ENCODE measurements around the gene TAF4B. TPM values are rescaled to one million over a fixed set of nuclear protein-coding genes. Genes with fewer than 3 reads are reported as not detected.

The TAF4B gene
- total and polyA plus RNA-seq, 10 of the 15 experiments (the other 5 are each of a cell fraction or from before 2014, with no cell fraction given), result 2.3 to 15.0 (median 12.2) TPM

- ATAC-seq, result no peak
- Histone ChIP-seq H3K27me3 (replicated peaks in 1 of 2; ENCODE audit: control insufficient read depth in 2 of 2, insufficient read depth in 2 of 2, low read length in 1 of 2) (no peaks in the 10 kb centered on the region), H3K9ac (ENCODE audit: control insufficient read depth, insufficient read depth, low read length) (no peak overlapping the region), H3K79me2 (ENCODE audit: control insufficient read depth, insufficient read depth, low read length) (no peaks in the 10 kb centered on the region), H3K36me3 (ENCODE audit: control insufficient read depth in 2 of 2, insufficient read depth in 2 of 2, low read length in 1 of 2) (no peaks in the 10 kb centered on the region), H3K4me1 (ENCODE audit: control insufficient read depth, insufficient read depth, low read length) (peaks cover 5% of the 10 kb centered on the region; the same call in 1 of the 2 replicates), H3K9me3 (replicated peaks; ENCODE audit: control insufficient read depth, insufficient read depth, low read length) (no peaks in the 10 kb centered on the region), H3K4me2 (ENCODE audit: control insufficient read depth, insufficient read depth) (no peak overlapping the region), H4K20me1 (ENCODE audit: control insufficient read depth, insufficient read depth) (no peaks in the 10 kb centered on the region), H3K27ac (ENCODE audit: control insufficient read depth, insufficient read depth) (no peak overlapping the region), H2AFZ (ENCODE audit: control insufficient read depth, low read depth, low read length) (no peak overlapping the region), H3K4me3 (no peak overlapping the region)
- POLR2A ChIA-PET, result no interaction called here
- no peak for FAIRE-seq
- in situ Hi-C loops (cut with MboI) (loop anchor here (5.0 to 25.0 kb wide), 2 partner anchors 238 to 578 kb away; no protein-coding TSS in a partner anchor), intact Hi-C loops (cut with micrococcal nuclease; ENCODE audit: unreplicated experiment) (loop anchor here (5.0 kb wide), 1 partner anchor 138 kb away; the partner anchor contains the start of gene KCTD1)
- no TSS peak for BruUV-seq (replicated peaks)
- CTCF ChIA-PET, result no interaction called here
- RAD21 ChIA-PET (ENCODE audit: unreplicated experiment), result no interaction called here
- no peak for DNase-seq (ENCODE audit: low read depth, low spot score)
- SMC1A ChIA-PET (ENCODE audit: uncharacterized antibody, unreplicated experiment), result interaction anchor here (0.9 to 1.1 kb wide), 2 partner anchors 25 to 52 kb away, joined by 3 read pairs; no protein-coding TSS in a partner anchor
- 86% methylated on average over 4 of the region's 4 CpGs for WGBS (ENCODE audit: insufficient coverage, insufficient replicate concordance, low lambda C conversion rate, missing lambda C conversion rate)
- TF ChIP-seq CEBPZ (IDR thresholded peaks at IDR 0.05; ENCODE audit: low read depth, low read length) (no peak), POU2F2 (IDR thresholded peaks at IDR 0.05; ENCODE audit: borderline replicate concordance, low read depth, low read length) (no peak), YY1 (IDR thresholded peaks at IDR 0.05; ENCODE audit: low read depth, low read length) (no peak), ZBTB11 (CRISPR knock-in tag; IDR thresholded peaks at IDR 0.05) (no peak), ESRRA (IDR thresholded peaks at IDR 0.05; ENCODE audit: low read length) (no peak), PRDM15 (CRISPR knock-in tag; IDR thresholded peaks at IDR 0.05) (no peak), JUND (IDR thresholded peaks at IDR 0.05; ENCODE audit: low read depth, low read length) (no peak), ZNF207 (IDR thresholded peaks at IDR 0.05; ENCODE audit: borderline replicate concordance) (no peak), TBL1XR1 (IDR thresholded peaks at IDR 0.05; ENCODE audit: low read depth, low read length) (no peak)
Measured at GRCh38 chr18:26409091-26409490, 182.8 kb downstream of the TAF4B start.

Data from GM12878 (cell line).